GM18870 (cell line): ENCODE data around the gene LRRC10B.

Source experiments
- ATAC-seq: cut with Tn5 transposase; IDR thresholded peaks from one replicate; pipeline ENCODE4 v1.9.1; 2021; ENCODE audit warnings: moderate library complexity; ENCODE audit not compliant: unreplicated experiment

Gene LRRC10B

DNA sequence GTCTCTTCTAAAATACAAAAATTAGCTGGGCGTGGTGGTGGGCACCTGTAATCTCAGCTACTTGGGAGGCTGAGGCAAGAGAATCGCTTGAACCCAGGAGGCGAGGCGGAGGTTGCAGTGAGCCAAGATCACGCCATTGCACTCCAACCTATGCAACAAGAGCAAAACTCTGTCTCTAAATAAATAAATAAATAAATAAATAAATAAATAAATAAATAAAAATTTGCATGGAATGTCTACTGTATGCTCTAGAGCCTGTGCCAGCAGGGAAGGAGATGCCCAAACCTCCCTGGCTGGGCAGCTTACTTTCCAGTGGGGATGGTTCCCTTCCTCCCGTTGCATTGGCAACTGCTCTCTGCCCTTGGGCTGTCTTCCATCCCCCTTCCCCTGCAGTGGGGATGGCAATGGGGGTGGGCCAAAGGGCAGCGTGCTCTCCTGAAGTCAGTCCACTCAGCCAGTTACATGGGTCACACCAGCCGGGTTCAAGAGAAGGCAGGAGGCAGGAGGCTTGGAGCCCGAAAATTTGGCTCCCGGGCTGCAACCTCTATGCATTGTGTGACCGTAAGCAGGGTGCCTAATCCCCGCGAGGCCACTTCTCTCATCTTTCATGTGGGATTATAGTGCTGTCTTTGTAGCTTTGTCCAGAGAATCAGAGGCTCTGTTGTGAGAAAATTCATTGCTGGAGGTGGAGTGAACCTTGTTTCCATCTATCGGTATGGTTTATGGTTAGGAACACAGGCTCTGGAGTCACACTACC is 1.4 kb upstream of the LRRC10B start:
- ATAC-seq = no peak

DNA sequence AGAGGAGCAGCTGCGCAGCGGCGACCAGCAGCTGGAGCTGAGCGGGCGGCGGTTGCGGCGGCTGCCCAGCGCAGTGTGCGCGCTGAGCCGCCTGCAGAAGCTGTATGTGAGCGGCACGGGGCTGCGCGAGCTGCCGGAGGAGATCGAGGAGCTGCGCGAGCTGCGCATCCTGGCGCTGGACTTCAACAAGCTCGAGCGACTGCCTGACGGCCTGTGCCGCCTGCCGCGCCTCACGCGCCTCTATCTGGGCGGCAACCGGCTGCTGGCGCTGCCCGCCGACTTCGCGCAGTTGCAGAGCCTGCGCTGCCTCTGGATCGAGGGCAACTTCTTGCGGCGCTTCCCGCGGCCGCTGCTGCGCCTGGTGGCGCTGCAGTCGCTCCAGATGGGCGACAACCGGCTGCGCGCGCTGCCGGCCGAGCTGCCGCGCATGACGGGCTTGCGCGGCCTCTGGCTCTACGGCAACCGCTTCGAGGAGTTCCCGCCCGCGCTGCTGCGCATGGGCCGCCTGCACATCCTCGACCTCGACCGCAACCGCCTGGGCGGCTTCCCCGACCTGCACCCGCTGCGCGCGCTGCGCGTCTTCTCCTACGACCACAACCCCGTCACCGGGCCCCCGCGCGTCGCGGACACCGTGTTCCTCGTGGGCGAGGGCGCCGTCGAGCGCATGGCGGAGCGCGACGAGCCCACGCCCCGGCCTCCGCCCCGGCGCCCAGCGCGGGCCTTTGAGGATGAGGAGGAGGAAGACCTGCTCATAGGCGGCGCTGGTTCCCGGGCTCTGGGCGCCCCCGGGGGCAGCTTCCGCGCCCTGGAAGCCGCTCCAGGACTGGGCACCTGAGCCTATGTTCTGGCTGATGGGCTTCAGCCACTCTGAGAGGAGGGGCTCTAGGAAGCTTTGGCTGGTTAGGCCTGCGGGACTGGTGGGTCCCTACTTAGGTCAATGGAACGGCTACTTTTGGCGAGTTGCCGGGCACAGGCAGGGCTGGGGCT is 787 bp downstream of the LRRC10B start:
- ATAC-seq = no peak

DNA sequence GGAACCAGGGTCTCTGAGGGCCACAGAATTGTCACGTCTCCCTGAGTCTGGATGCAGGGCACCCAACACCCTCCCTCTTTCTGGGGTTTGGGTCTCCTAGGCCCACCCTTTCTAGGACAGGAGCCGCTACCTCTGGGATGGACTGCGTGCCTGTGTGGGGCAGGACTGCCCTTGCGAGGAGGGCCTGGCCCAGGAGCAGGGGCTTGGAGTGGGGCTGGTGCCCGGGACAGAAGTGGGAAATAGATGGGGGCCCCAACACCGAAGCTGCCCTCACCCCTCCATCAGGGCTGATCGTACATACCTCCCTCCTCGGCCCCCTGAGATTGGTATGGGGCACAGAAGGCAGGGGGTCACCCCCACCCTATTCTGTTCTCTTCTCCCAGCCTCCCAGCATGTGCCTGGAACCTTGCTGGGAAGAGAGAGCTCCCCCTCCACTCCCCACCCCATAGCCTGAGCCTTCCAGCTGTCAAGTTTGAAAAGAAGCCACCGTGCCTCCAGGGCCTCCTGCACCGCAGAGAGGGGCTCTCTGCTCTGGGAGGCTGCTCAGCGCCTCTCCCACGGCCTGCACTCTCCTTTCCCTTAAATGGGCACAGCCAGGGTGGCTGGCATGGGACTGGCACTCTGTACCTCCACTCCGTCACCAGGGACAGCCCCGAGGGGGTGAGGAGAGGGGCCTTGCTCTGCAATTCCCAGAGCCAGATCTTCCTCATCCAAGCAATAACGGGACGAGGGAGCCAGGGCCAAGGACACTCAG is 1.8 kb downstream of the LRRC10B start:
- no peak for ATAC-seq

DNA sequence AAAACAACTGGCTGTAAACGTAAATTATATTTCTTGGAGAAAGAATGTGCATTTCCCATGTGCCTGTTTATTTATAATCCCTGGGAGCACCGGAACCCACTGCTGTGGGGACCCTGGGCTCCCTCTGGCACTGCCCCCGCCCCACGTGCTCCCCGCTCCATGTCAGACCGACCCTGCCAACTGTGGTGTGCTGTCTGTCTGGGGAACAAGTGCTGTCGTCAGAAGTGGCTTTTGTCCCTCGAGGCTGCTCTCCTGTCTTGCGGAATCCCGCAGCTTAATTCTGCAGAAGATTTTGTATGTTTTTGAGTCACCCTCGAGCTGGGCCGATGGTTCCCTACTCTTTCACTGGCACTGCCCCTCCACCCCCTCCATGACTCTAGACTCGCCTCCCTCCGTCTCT is 2.4 kb downstream of the LRRC10B start:
- ATAC-seq = no peak

DNA sequence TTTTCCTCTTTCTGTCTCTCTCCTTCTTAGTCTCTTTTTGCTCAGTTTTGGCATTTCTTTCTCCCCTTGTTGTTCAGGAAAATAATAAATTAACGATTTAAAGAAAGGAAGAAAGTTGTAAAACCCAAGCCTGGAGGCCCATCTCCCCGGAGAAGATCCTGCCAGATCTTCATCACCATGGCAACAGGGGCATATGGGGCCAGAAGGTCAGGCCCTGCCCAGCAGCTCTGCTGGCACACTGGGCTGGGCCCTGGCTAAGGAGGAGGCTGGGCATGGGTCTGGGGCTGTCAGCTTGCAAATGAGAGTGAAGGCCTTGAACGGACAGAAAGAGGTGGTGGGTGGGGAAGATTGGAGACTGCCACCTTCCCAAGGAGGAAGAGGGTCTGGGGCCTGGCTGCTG is 2.8 kb downstream of the LRRC10B start:
- no peak for ATAC-seq

DNA sequence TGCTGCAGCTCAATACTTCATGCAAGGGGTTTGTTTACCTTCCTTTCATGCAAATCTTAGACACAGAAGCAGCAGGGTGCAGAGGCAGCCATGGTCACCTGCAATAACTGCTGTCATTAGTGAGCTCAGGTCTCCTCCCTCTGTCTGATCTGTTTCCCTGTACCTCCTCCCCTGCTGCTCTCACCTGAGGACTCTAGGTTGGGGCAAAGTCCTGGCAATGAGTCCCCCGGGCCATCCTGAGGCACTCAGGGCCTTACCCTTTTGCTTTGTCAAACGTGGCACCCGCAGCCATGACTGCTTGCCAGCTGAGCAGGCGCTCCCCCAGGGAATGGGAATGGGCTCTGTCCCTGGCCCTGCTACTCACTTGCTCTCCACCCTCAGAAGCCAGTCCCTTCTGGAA is 3.9 kb downstream of the LRRC10B start:
- no peak for ATAC-seq

DNA sequence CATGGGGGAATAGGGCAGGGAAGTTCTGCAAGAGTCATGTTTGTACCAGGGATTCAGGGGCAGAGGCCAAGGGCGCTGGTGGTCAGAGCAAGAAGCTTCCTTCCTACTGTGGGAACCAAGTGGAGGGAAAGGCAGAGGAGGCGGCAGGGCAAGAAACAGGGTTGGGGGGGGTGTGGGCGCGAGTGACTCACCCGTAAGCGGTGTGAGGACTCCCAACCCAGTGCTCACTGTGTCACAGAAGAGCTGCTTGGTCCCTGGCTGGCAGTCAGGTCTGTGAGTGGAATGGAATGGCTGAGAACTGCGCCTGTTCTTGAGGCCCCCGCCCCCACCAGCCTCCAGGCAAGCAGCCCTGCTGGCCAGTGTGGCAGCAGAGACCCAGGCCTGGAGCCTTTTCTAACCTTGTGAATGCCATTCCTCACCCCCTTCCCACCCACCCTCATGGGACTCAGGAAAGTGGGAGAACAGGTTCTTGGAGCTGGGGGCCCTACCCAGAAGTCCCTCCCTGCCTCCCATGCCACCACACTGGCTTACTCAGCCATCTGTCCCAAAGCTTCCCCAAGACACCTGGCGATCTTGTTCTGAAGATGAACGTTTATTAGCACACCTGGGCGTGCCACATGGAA is 4.7 kb downstream of the LRRC10B start:
- ATAC-seq = no peak

DNA sequence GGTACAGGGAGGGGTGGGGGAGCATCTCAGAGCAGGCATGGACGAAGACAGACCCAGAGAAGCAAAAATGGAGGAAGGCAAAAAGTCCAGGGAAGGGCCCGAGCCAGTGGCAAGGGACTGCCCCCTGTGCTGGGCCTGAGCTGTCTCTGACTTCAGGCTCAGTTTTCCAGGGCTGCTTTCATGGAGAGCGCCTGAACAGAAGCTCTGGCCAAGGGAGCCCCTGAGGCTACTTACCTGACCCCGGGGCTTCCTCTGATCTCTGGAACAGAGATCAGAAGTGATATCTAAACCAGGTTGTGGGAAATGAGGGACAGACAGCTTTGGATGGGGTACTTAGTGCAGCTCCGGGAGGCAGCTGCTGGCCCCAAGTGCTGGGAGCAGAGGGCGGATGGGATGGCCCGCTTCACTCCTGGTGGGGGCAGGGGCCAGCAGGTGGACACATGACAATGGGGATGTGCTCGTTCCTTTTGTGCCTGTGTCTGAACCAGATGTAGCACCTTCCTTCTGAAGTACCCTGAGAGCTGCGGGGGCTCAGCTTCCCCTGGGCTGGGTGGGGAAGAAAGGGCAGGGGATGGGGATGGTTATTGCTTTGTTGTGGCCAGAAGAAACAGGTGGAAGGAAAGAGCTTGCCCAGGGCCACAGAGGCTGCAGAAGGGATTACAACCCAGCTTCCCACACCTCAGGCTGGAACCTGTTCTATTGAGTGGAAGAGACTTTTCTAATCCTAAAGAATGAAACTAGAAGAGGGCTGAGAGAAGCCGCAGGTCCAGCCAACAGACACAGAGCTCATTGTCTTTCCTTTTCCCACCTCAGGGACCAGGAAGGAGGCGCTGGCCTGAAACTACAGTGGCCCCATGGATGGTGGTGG is 5.7 kb downstream of the LRRC10B start:
- no peak for ATAC-seq

DNA sequence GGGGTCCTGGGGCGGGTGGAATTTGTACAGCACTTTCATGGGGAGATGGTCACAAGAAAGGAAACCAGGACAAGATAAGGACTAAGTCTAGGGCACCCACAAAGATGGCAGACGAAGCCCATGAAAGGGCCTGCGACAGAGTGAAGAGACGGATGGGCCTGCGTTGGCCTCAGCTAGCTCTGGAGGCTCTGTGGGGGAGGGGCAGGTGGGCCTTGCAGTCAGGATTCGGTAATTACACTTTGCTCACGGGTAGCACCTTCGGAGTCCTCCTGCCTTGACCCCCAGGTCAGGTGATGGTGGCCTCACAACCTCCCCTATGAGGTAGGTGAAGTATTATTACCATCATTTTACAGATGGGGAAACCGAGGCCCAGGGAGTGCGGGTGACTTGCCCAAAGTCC is 7.1 kb downstream of the LRRC10B start:
- no peak for ATAC-seq

DNA sequence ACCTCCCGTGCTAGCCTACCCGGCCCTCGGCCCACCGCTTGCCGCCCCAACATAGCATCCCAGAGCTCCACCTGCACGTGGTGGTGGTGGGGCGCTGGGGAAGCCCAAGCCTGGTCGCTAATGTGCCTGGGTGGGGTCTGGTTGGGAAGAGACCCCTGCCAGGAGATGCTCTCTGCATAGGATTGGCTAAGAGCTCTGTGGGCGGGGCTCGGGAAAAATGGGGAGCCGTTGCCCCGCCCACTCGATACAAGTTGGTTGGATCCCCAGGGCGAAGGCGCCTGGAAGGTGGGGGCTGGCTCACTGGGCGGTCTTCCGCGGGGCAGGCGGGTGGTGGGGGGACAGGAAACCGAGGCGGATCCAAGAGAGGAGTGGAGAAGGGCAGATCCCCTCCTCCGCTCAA is 7.6 kb downstream of the LRRC10B start:
- no peak for ATAC-seq

DNA sequence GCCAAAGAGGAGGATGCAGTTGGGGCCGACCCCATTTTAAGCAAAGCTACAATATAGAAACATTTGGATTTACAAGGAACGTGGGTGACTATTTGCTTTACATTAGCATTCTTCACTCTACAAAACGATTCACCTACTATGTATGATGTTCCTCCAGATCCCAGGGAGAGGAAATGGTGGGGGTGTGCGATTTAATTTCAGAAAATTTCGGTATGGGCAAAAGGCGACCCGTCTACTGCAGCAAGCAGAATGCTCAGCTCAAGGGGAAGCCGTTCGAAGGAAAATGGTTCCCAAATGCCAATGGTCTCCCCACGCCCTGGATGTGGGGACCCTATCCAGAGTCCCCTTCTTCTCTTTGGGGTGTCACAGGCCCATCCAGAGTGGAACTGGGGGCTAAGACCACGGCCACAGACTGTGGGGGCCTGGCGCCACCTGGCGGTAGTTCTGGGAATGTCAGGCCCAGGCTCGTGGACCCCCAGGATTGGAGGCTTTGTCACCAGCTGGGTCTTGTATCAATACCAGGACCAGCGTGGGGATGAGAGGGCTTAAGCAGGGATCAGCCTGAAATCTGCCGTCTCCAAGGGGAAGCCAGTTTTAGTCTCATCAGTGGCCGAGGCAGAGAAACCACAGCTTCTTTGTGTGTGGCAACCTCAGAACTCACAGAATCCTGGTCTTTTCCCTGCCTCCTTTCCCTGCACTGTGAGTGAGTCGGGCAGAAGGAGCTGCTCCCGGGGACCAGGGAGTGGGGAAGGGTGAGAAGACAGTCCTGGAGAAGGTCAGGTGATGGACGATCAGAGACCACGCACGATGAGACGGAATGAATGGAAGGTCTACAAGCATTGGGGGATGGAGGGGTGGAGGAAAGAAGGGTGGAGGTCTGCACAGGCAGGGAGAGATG is 8.4 kb downstream of the LRRC10B start:
- ATAC-seq = no peak

DNA sequence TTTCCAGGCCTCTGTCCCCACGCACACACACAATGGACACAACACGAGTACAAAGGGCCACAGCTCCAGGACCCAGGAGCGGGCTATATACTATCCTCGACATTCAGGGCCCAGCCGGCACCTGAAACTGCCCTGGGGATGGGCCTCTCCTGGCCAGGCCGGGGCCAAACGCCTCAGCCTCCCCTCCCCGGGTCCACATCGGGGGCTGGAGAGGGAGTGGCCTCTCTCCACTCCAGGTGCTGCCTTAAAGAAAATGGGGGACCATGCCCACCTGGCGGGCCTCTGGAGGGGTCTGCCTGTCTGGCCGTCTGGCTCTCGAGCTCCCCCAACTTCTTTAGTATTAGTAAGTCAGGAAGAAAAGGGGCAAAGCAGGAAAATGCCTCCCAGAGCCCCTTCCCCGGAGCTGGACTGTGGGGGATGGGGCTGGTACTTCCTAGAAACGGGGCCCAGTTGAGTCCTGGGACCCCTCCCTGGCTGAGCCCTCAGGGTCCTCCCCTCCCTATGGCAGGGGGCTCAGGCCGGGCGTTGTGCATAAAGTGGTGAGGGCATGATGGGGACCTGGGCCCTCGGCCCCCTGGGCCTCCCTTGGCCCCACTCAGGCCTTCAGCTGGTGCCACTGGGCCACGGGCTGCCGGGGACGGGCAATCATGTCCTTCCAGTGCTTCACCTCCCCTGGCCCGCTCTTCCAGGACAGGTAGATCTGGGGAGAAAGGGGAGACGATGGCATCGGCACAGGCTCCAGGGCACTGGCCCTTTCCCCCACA is 9.7 kb downstream of the LRRC10B start:
- no peak for ATAC-seq

DNA sequence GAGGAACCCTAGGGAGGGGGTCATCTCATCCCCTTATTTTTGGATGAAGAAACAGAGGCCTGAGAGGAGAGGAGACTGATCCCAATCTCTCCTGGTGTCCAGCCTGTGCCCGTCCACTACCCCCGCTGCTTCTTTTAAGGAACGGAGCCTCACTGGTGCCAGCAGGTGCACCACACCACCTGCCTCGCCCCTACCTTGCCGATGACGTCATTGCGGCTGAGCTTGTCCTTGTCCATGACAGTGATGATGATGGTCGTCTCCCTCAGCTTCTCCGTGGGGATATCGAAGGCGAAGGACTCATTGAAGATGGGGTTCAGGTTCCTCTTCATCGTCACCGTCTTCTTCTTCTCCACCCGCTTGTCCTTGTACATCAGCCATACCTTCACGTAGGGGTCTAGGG is 14.3 kb downstream of the LRRC10B start:
- no peak for ATAC-seq

DNA sequence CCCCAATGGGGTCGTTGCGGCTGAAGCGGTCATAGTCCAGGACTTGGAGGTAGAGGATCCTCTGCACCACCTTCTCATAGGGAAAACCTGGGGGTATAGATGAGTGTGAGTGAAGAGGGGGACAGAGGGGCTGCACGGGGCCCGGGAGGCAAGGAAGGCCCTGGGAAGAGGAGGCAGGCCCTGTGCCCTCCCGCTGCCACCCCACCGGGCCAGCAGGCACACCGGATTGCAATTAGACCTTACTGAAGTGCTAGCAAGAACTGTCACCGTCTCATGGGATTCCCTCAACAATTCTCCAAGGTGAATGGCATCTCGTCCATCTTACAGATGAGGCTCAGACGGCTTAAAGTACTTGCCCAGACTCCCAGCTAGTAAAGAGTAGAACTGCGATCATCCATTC is 15.9 kb downstream of the LRRC10B start:
- no peak for ATAC-seq

DNA sequence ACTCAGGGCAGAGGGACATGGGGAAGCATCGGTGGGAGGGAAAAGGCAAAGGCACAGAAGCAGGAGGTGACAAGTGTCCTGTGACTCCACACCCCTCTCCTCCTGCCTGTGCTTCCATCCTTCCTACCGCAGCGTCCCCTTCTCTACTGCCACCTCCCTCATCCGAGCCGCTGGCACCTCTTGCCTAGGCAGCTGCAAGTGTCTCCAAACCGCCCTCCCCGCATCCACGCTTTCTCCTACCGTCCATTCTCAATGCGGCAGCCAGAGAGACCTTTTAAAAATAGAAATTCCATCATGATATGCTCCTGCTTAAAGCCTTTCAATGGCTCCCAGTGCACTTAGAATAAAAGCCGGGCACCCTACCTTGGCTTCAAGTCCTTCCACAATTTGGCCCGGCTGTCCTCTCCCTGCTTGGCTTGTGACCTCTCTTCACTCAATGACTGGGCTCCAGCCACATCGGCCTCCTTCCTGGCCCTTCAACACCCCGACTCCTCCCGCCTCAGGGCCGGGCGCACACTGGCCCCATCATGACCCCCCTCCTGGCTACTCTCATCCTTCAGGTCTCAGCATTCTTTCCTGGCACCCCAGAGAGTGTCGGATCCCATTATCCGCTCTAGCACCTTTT is 16.5 kb downstream of the LRRC10B start:
- ATAC-seq = no peak

DNA sequence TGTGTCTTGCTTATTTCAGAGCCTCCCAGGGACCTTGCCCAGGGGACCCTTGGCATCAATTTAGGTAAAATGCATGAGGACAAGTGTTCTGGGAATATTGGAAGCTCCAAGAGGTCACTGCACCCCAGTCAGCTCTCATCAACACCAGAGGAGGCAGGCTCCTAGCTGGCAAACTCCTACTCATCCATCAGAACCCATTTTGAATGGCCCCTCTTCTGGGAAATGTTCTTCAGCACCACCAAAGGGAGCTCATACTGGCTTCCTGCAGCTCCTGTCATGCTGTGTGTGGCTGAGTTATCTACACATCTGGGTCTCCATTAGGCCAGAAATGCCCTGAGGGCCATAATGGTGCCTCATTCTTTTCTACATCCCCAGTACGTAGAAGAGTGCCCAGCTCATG is 17.7 kb downstream of the LRRC10B start:
- no peak for ATAC-seq

DNA sequence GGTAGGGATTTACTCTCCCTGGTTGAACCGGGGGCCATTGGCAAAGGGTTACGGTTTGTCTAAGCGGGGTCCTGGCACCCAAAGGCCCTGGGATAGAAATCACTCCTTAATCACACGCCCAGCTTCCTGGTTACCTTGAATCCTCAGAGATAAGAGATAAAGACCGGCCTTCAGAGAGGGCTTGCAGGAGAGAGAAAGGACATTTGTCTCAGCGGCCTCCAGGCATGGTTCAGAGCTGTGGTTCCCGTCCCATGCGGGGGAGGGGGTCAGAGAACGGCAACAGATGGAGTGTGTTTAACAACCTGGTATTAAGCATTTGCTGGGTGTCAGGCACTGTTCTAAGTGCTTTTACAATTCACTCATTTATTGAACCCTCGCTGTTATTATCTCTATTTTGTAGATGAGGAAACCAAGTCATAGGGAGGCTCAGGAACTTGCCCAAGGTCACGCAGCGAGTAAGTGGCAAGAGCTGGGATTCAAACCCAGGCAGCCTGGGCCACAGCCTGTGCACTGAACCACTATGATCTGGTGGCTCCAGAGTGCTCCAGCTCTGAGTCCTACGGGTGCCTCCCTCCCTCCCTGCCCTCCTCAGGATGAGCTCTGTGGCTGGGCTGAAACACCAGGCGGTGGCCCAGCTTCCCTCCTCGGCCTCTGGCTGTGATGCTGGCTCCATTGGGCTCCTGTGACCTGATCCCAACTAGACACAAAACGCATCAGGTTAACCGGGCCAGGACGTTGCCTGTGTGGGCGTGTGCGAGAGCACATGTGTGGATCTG is 18.6 kb downstream of the LRRC10B start:
- ATAC-seq = no peak
